Activated CD8-positive, alpha-beta T cell treated with anti-CD3 and anti-CD28 coated beads, Interleukin-2, amount 10 ng/mL, durations not matched to agents 7 days and 5 days (primary cell): ENCODE measurements around the gene PTX4. TPM values are rescaled to one million over a fixed set of nuclear protein-coding genes. Genes with fewer than 3 reads are reported as not detected.

ENCODE experiments used
- ATAC-seq: fragments of 150-1000 bp; cut with Tn5 transposase; one replicate; pipeline ENCODE4 v1.10.0; 2021; ENCODE audit warnings: moderate library complexity
- CTCF ChIA-PET: fragments of 350-600 bp; sonication (Branson Sonifier 250); formaldehyde crosslinking; loops from one replicate; lab custom pipeline; 2021; ENCODE audit warnings: antibody characterized with exemption; lab: Charles Lee
- POLR2A ChIA-PET: fragments of 350-600 bp; sonication (Branson Sonifier 250); formaldehyde crosslinking; loops from one replicate; lab custom pipeline; 2021; ENCODE audit warnings: antibody characterized with exemption; lab: Charles Lee
- DNase-seq: peaks from one replicate; pipeline ENCODE4 v3.0.0-alpha.2; 2020
- H3K27ac Mint-ChIP-seq: one replicate; pipeline ENCODE4 v1.8.0; 2021; ENCODE audit warnings: mild to moderate bottlenecking, mixed read lengths
- H3K27me3 Mint-ChIP-seq: one replicate; pipeline ENCODE4 v1.8.0; 2021; ENCODE audit warnings: low read depth, mixed read lengths
- H3K36me3 Mint-ChIP-seq: one replicate; pipeline ENCODE4 v1.8.0; 2021; ENCODE audit warnings: low read depth, mixed read lengths
- H3K4me1 Mint-ChIP-seq: one replicate; pipeline ENCODE4 v1.8.0; 2021; ENCODE audit warnings: low read depth, mixed read lengths
- H3K4me3 Mint-ChIP-seq: one replicate; pipeline ENCODE4 v1.8.0; 2021; ENCODE audit warnings: mild to moderate bottlenecking, mixed read lengths
- H3K9me3 Mint-ChIP-seq: one replicate; pipeline ENCODE4 v1.8.0; 2022; ENCODE audit warnings: mixed read lengths; ENCODE audit not compliant: insufficient read depth
- total RNA-seq, 2 experiments: library from RNA; stranded (reverse); gene quantifications; one replicate each; pipeline ENCODE4 v1.2.3, GENCODE V29; 2021

The PTX4 gene
- total RNA-seq, 2 experiments from 2014 or later, result not detected

GRCh38 chr16:1495211-1495888 is 6.6 kb upstream of the PTX4 start:
- DNase-seq (no peak), ATAC-seq (no peak)
- Mint-ChIP-seq H3K36me3 (peaks cover 15% of the 10 kb centered on the region), H3K27ac (no peak overlapping the region), H3K4me1 (peaks cover 24% of the 10 kb centered on the region), H3K9me3 (no peaks in the 10 kb centered on the region), H3K4me3 (peak overlapping the region; percentile 22), H3K27me3 (no peaks in the 10 kb centered on the region)
- ChIA-PET CTCF (no interaction called here), POLR2A (no interaction called here)

- H3K9me3 Mint-ChIP-seq, result no peaks in the 10 kb centered on the region
- peaks cover 24% of the 10 kb centered on the region for H3K4me1 Mint-ChIP-seq
- ChIA-PET CTCF (interaction anchor here (1.3 kb wide), 1 partner anchor 44 kb away, joined by 3 read pairs; no protein-coding TSS in a partner anchor), POLR2A (no interaction called here)
- peaks cover 15% of the 10 kb centered on the region for H3K36me3 Mint-ChIP-seq
- H3K27me3 Mint-ChIP-seq, result no peaks in the 10 kb centered on the region
- H3K27ac Mint-ChIP-seq, result peak overlapping the region; percentile 89
- peak overlapping the region; percentile 91 for H3K4me3 Mint-ChIP-seq
- DNase-seq (no peak), ATAC-seq (no peak)
Observed at GRCh38 chr16:1494711-1495110, 6.0 kb upstream of the PTX4 start.

GRCh38 chr16:1494129-1494640 is 5.4 kb upstream of the PTX4 start:
- no peaks in the 10 kb centered on the region for H3K9me3 Mint-ChIP-seq

GRCh38 chr16:1493746-1494094 is 5.0 kb upstream of the PTX4 start:
- ChIA-PET CTCF (interaction anchor here (1.3 kb wide), 1 partner anchor 45 kb away, joined by 3 read pairs; no protein-coding TSS in a partner anchor), POLR2A (interaction anchor here (0.7 kb wide), 1 partner anchor 40 kb away, joined by 3 read pairs; the partner anchor contains the start of gene TMEM204)
- Mint-ChIP-seq H3K4me1 (peaks cover 24% of the 10 kb centered on the region), H3K9me3 (no peaks in the 10 kb centered on the region), H3K4me3 (peak overlapping the region; percentile 91), H3K27me3 (no peaks in the 10 kb centered on the region), H3K27ac (peak overlapping the region; percentile 89), H3K36me3 (peaks cover 15% of the 10 kb centered on the region)
- DNase-seq, result peak; percentile 35
- peak; percentile 29 for ATAC-seq

More at GRCh38 chr16:1494129-1494640, 5.4 kb upstream of the PTX4 start:
- CTCF ChIA-PET, result interaction anchor here (1.3 kb wide), 1 partner anchor 45 kb away, joined by 3 read pairs; no protein-coding TSS in a partner anchor
- H3K27me3 Mint-ChIP-seq, result no peaks in the 10 kb centered on the region
- no peak for DNase-seq
- H3K27ac Mint-ChIP-seq, result peak overlapping the region; percentile 89
- peak overlapping the region; percentile 91 for H3K4me3 Mint-ChIP-seq
- H3K36me3 Mint-ChIP-seq, result peaks cover 15% of the 10 kb centered on the region
- POLR2A ChIA-PET, result interaction anchor here (0.7 kb wide), 1 partner anchor 39 kb away, joined by 3 read pairs; the partner anchor contains the start of gene TMEM204
- no peak for ATAC-seq
- peaks cover 24% of the 10 kb centered on the region for H3K4me1 Mint-ChIP-seq

- H3K9me3 Mint-ChIP-seq, result no peaks in the 10 kb centered on the region
- POLR2A ChIA-PET, result interaction anchor here (1.3 to 1.6 kb wide), 2 partner anchors 22 to 45 kb away, joined by 3 to 7 read pairs; no protein-coding TSS in a partner anchor
- ATAC-seq (peak; percentile 87), DNase-seq (peak; percentile 88)
- peaks cover 24% of the 10 kb centered on the region for H3K4me1 Mint-ChIP-seq
- no peaks in the 10 kb centered on the region for H3K27me3 Mint-ChIP-seq
- H3K36me3 Mint-ChIP-seq, result peaks cover 10% of the 10 kb centered on the region
- CTCF ChIA-PET, result interaction anchor here (0.5 to 1.5 kb wide), 3 partner anchors 11 to 386 kb away, joined by 3 to 4 read pairs (median 3); partner anchors contain the start of gene MAPK8IP3
- peak within 1 kb of the TSS; percentile 91 for H3K4me3 Mint-ChIP-seq
- H3K27ac Mint-ChIP-seq, result peak within 1 kb of the TSS; percentile 98
Observed at GRCh38 chr16:1492923-1493745, 4.4 kb upstream of the PTX4 start, which contains the start of gene TELO2. Gene TELO2 (plus strand): TSS chr16:1493360. CDS start chr16:1494282, 922 bp downstream.

GRCh38 chr16:1492082-1492922 is 3.6 kb upstream of the PTX4 start:
- Mint-ChIP-seq H3K9me3 (no peaks in the 10 kb centered on the region), H3K27ac (peak overlapping the region; percentile 98), H3K4me3 (peak overlapping the region; percentile 91), H3K36me3 (peaks cover 7% of the 10 kb centered on the region), H3K27me3 (no peaks in the 10 kb centered on the region), H3K4me1 (peaks cover 24% of the 10 kb centered on the region)
- CTCF ChIA-PET, result interaction anchor here (0.9 to 1.5 kb wide), 3 partner anchors 11 to 214 kb away, joined by 3 to 4 read pairs (median 3); partner anchors contain the start of gene MAPK8IP3
- POLR2A ChIA-PET, result interaction anchor here (1.3 to 1.6 kb wide), 3 partner anchors 22 to 213 kb away, joined by 3 to 7 read pairs (median 3); partner anchors contain the start of gene MAPK8IP3
- DNase-seq (no peak), ATAC-seq (no peak)

GRCh38 chr16:1491327-1491726 is 2.6 kb upstream of the PTX4 start:
- Mint-ChIP-seq H3K27ac (no peak overlapping the region), H3K36me3 (peaks cover 2% of the 10 kb centered on the region), H3K9me3 (no peaks in the 10 kb centered on the region), H3K27me3 (no peaks in the 10 kb centered on the region), H3K4me1 (peaks cover 24% of the 10 kb centered on the region), H3K4me3 (no peak overlapping the region)
- ChIA-PET POLR2A (interaction anchor here (1.6 kb wide), 1 partner anchor 214 kb away, joined by 3 read pairs; the partner anchor contains the start of gene MAPK8IP3), CTCF (interaction anchor here (0.6 to 1.5 kb wide), 2 partner anchors 127 to 128 kb away, joined by 3 read pairs; no protein-coding TSS in a partner anchor)
- ATAC-seq, result no peak
- no peak for DNase-seq

- CTCF ChIA-PET, result no interaction called here
- Mint-ChIP-seq H3K9me3 (no peaks in the 10 kb centered on the region), H3K4me3 (no peak overlapping the region)
Observed at GRCh38 chr16:1489077-1489476, 333 bp upstream of the PTX4 start.

GRCh38 chr16:1488054-1488601 is 616 bp downstream of the PTX4 start:
- no peaks in the 10 kb centered on the region for H3K9me3 Mint-ChIP-seq

More at GRCh38 chr16:1489077-1489476, 333 bp upstream of the PTX4 start:
- DNase-seq (no peak), ATAC-seq (no peak)
- peaks cover 12% of the 10 kb centered on the region for H3K4me1 Mint-ChIP-seq
- no peaks in the 10 kb centered on the region for H3K27me3 Mint-ChIP-seq
- no peaks in the 10 kb centered on the region for H3K36me3 Mint-ChIP-seq
- no peak overlapping the region for H3K27ac Mint-ChIP-seq
- POLR2A ChIA-PET, result no interaction called here

GRCh38 chr16:1487395-1488053 is 1.2 kb downstream of the PTX4 start:
- ATAC-seq (no peak), DNase-seq (no peak)
- no peaks in the 10 kb centered on the region for H3K9me3 Mint-ChIP-seq
- ChIA-PET POLR2A (no interaction called here), CTCF (no interaction called here)
- no peak overlapping the region for H3K4me3 Mint-ChIP-seq
- no peaks in the 10 kb centered on the region for H3K27me3 Mint-ChIP-seq
- H3K4me1 Mint-ChIP-seq, result peaks cover 5% of the 10 kb centered on the region
- no peaks in the 10 kb centered on the region for H3K36me3 Mint-ChIP-seq
- no peak overlapping the region for H3K27ac Mint-ChIP-seq

More at GRCh38 chr16:1488054-1488601, 616 bp downstream of the PTX4 start:
- peaks cover 10% of the 10 kb centered on the region for H3K4me1 Mint-ChIP-seq
- DNase-seq (no peak), ATAC-seq (no peak)
- no peak overlapping the region for H3K4me3 Mint-ChIP-seq
- no peaks in the 10 kb centered on the region for H3K36me3 Mint-ChIP-seq
- no peaks in the 10 kb centered on the region for H3K27me3 Mint-ChIP-seq
- ChIA-PET CTCF (no interaction called here), POLR2A (interaction anchor here (0.8 kb wide), 1 partner anchor 66 kb away, joined by 4 read pairs; no protein-coding TSS in a partner anchor)
- no peak overlapping the region for H3K27ac Mint-ChIP-seq
